HG03432 (cell line): ENCODE data around the gene TMEM60.
"Not testable (repeated sequence)": the region's sequence is repeated elsewhere in the genome, so short reads cannot be mapped to it uniquely, and the experiment has no call there.

Experiments used
- ATAC-seq: cut with Tn5 transposase; IDR thresholded peaks from one replicate; pipeline ENCODE4 v1.9.1; 2021; ENCODE audit warnings: mild to moderate bottlenecking, moderate library complexity; ENCODE audit not compliant: unreplicated experiment

Gene TMEM60

GRCh38 chr7:77812290-77812685 lies 14.1 kb upstream of the TMEM60 start:
- ATAC-seq: no peak

GRCh38 chr7:77811516-77812289 lies 13.5 kb upstream of the TMEM60 start:
- ATAC-seq: no peak

DNA sequence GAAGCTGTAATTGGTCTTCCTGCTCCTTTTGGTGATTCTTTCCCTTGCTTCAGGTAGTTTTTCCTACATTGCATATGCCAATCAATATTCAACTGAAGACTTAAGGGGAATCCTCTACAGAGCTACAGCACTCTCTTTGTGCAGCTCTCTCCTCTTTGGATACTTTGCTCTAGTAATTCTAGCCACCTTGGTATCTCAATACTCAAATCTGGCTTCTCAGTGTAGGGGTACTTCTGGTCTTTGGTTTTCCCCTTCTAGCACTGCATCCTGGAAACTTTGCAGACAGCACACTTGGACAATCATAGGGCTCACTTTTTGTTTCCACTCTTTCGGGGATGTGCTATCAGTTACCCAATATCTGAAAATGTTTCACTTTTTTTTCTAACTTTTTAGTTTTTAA lies 10.3 kb upstream of the TMEM60 start:
- no peak for ATAC-seq

DNA sequence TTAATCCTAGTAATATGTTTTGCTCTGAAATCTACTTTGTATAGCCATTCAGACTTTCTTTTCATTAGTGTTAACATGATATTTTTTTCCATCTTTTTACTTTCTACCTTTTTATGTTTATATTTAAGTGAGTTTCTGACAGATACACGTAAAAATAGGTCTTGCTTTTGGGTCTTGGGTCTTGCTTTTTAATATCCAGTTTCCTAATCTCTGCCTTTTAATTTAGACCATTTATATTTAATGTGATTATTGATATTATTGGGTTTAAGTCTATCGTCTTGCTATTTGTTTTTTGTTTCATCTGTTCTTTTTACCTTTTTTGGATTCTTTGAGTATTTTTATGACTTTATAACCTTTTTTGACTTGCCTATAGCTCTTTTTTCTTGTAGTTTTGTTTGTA lies 8.2 kb upstream of the TMEM60 start:
- no peak for ATAC-seq

GRCh38 chr7:77802557-77803405 lies 4.5 kb upstream of the TMEM60 start:
- ATAC-seq: no peak

DNA sequence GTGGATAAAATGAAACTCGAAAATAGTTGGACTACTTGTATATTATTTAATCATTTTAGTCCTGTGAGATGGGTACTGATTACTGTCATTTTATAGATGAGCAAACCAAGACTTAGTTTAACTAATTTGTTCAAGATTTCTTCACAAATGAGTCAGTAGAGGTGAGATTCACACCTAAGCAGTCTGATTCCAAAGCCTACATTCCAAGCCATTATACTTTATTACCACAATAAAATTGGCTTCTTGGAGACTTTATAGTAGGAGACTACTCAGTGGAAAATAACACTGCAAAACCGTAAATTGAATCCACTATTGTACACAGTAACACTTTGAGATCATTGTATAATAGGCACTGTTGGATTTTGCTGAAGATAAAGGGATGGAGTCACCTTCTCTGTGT lies 2.5 kb upstream of the TMEM60 start:
- no peak for ATAC-seq

GRCh38 chr7:77800158-77800557 lies 1.9 kb upstream of the TMEM60 start:
- ATAC-seq: peak; percentile 13

- peak; percentile 5 for ATAC-seq
Observed at GRCh38 chr7:77799078-77799964, 1.1 kb upstream of the TMEM60 start.

DNA sequence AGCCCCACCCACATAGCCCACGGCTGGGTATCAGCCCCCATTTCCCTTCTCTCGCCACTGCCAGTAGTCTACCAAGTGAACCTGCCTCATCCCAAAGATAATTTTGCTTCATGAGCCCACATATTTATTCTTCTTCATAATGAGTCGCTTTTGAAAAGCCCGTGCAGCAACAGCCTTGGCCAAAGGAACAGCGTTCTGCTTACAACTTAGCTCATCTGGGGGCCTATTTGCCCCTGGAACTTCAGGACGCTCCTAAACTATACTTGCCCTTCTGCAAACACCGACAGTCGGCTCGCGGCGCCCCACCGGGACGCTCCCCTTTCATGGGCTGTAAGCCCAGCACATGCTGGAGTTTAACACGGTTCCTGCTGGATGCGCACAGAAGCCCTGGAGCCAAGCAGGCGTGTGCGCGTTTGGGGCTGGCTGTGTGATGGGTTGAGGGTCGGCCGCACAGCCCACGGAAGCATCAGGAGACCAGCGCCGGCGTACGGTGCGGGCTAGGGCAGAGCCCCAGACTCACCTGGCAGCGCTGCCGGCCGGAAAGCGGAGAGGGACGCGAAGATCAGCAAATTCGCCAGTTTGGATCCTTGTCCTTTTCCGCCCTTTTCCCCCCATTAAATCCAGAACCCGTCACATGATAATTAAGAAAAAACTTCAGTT lies 370 bp downstream of the TMEM60 start:
- ATAC-seq: peak; percentile 34

- no peak for ATAC-seq
Observed at GRCh38 chr7:77796960-77797359, 1.3 kb downstream of the TMEM60 start.

DNA sequence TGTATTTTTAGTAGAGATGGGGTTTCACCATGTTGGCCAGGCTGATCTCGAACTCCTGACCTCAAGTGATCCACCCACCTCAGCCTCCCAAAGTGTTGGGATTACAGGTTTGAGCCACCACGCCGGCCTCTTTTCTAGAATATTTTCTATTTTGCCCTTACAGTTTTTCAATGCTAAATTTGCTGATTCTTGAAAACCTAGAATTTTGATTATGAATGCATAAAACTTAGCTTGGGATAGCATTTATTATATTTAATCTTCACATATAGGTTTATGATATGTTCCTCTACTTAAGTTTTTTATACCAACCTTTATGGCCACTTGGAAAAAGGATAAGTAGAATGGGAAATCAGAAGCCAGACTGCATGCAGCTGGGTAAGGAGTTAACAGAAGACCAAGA lies 2.1 kb downstream of the TMEM60 start:
- ATAC-seq: no peak

GRCh38 chr7:77794000-77794399 lies 4.2 kb downstream of the TMEM60 start:
- no peak for ATAC-seq

DNA sequence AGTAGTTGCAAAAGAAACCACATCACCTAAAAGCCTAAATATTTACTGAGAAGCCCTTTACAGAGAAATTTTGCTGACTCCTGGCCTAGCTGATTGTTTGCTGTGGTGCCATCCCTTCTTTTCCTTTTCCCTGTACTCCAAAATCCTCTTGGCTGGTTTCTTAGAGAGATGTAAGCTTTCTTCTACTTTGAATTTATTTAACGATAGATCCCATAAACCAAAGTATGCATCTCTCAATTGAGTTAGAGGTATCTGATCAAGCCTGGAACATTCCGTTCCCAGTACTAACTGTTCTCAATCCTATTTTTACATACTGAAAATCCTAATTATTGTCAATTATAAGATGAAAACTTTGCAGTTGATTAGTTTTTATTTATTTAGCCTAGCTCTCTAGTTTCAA lies 6.3 kb downstream of the TMEM60 start:
- ATAC-seq: no peak

- ATAC-seq: no peak
Observed at GRCh38 chr7:77791336-77791735, 6.9 kb downstream of the TMEM60 start.

- no peak for ATAC-seq
Observed at GRCh38 chr7:77788327-77788902, 9.8 kb downstream of the TMEM60 start.

DNA sequence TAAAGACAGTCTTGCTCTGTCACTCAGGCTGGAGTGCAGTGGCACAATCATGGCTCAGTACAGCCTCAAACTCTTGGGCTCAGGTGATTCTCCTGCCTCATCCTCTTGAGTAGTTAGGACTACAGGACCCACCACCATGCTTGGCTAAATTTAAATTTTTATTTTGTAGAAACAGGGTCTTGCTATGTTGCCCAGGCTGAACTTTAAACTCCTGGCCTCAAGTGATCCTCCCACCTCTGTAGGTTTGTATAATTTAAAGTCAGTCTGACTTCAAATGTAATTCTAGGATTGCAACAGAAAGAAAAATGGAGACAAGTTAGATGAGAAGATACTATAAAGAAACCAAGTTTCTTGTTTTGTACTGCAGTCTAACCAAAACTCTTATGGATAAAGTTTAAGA lies 11.5 kb downstream of the TMEM60 start:
- no peak for ATAC-seq

DNA sequence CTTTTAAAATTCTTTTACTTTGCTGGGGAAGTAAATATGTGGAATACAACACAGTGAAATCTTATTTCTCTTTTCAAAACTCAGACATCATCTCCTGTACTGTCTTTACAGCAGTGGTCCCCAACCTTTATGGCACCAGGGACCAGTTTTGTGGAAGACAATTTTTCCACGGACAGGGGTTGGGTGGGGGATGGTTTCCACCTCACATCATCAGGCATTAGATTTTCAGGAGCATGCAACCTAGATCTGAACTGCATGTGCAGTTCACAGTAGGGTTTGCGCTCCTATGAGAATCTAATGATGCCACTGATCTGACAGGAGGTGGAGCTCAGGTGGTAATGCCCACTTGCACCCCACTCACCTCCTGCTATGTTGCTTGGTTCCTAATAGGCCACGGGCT lies 12.2 kb downstream of the TMEM60 start:
- ATAC-seq: no peak

DNA sequence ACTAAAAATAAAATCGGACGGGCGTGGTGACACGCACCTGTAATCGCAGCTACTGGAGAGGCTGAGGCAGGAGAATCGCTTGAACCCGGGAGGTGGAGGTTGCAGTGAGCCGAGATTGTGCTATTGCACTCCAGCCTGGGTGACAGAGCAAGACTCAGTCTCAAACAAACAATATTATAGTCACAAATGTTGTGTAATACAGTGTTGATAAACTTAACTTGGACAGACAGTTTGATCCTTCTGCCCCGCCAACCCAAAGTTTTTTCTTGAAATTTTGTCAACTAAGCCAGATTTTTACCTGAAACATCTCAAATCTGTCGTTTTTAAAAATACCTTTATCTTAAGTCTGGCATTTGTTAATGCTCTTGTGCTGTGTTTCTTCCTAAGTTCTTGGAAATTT lies 13.8 kb downstream of the TMEM60 start:
- not testable (repeated sequence) for ATAC-seq

- ATAC-seq: no peak
Observed at GRCh38 chr7:77783545-77783944, 14.7 kb downstream of the TMEM60 start.

DNA sequence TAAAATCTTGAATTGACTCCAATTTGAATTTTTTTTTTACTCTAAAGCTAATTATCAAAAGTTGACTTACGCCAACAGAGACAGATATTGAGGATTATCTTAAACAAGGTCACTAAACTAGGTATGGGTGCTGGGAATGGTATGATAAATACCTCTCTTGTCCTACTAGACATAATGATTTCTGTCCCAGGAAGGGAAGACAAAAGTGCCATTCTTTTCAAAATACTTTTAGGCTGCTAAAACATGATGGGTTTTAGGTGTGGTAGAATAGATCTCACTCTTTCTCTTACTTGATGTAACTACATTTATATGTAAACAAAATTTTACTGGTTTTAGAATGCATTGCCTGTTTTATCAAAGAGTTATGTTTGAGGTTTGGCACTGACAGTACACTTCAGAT lies 15.1 kb downstream of the TMEM60 start:
- ATAC-seq: no peak
